CD4-positive, alpha-beta T cell treated with Interleukin-15 for 1 hour (primary cell): ENCODE data around the gene WDR70.

Source experiments
- DNase-seq: peaks from one replicate; pipeline ENCODE4 v3.0.0-alpha.2; 2020

Gene WDR70

GRCh38 chr5:37694867-37695266 is 315.7 kb downstream of the WDR70 start:
- DNase-seq: no peak

DNA sequence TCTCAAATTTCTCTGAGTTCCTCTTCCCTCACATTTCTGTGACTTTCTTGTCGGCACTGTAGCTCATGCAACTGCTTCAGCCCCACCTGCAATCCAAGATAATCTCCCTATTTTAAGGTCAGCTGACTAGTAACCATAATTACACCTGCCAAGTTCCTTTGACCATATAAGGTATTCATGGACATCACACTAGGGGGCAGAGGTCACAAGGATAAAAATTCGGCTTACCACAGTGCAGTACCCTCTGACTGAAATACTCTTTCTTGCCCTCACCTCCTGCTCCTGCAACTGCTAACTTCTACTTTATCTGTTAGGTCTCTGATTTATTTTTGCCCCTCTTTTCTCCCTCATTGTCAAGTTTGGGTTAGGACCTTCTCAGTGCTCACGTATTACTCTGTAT is 316.5 kb downstream of the WDR70 start:
- no peak for DNase-seq

GRCh38 chr5:37696190-37697021 is 317.3 kb downstream of the WDR70 start:
- no peak for DNase-seq

DNA sequence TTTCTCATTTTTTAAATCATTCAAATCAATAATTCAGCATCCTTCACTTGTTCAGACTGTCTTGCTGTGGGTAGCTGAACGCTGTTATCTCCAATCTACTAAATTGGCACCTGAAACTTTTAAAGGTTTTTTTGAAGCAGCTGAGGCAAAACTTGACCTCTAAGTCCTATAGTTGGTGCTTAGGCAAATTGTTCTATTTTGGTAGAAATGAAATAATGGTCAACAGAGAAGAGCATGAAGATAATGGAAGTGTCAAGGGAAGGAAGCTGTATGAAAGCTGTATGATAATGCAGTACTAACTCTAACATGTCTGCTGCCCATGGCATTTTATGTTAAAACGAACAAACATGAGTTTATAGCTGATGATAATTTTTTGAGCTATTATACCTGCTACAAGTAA is 322.8 kb downstream of the WDR70 start:
- no peak for DNase-seq

- DNase-seq: no peak
Measured at GRCh38 chr5:37703841-37704241, 324.7 kb downstream of the WDR70 start.

GRCh38 chr5:37704406-37704805 is 325.3 kb downstream of the WDR70 start:
- no peak for DNase-seq

DNA sequence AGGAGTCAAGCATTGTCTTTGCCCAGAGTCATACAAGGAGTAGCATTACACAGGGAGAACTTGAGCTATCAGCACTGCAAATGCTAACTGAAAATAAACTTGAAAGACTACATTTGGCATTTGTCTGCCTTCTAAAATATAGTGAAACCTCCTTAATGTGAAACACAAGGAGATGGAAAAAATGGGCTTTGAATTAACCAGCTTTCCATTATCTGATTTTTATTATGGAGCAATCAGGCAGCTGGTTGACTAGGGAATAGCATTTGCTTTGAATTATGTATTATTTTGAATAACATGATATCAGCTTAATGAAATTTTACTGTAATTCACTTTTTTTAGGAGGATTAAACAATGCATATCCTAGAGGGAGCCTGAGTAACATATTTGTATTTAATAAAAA is 329.9 kb downstream of the WDR70 start:
- no peak for DNase-seq

- no peak for DNase-seq
Measured at GRCh38 chr5:37710965-37711364, 331.8 kb downstream of the WDR70 start.

- DNase-seq: no peak
Measured at GRCh38 chr5:37712750-37713149, 333.6 kb downstream of the WDR70 start.

- no peak for DNase-seq
Measured at GRCh38 chr5:37714756-37715155, 335.6 kb downstream of the WDR70 start.

DNA sequence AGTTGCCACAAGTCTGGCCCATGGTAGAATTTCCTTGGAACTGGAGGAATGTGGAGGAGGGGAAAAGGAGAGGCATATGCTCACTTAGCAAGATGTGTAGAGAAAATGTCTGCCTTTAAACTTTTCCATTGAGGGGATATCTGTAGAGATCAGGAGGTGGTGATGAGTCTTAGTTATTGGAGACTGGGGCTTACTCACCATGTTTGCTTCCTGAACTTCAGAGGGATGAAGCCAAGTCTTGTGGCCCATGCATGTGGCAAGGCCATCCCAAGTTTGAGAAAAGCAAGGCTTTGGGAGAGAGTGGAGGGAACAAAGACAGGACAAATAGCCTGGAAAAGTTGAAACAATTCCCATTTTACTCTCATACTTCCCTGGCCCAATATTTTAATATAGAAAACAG is 336.2 kb downstream of the WDR70 start:
- no peak for DNase-seq

DNA sequence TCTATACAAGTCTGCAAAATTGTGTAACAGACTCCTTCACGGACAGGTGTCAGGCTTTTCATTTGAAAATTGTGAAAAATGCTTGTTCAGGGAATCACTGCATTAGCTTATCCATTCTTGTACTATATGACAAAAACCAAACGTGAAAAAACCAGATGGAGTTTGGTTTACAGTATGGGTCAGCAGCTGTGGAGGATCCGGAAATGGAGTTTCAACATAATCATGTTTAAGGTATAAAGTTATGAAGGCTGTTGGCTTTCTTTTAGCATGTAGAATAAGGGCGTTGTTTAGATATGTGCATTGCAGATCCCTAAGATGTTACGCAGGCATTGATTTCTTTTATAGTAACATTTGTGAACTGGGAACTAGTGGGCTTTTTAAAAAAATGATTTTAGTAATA is 336.9 kb downstream of the WDR70 start:
- DNase-seq: no peak

DNA sequence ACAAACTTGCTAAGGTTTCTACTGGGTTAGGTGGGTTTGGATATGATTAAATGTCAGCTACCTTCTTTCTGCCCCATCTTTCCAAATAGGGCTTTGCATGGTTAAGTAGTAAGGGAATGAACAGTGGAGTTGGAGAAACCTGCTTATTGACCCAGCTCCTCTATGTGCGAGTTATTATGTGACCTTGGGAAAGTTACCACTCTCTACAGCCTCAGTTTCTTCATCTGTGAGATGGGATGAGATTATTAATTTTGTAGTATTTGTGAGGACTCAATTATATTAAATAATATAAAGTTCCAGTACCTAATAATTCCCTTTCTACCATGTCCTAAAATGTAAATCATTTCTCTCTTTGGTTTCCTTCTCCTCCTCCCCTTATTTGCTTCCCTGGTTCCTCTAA is 337.3 kb downstream of the WDR70 start:
- no peak for DNase-seq

- no peak for DNase-seq
Measured at GRCh38 chr5:37717276-37717612, 338.1 kb downstream of the WDR70 start.

DNA sequence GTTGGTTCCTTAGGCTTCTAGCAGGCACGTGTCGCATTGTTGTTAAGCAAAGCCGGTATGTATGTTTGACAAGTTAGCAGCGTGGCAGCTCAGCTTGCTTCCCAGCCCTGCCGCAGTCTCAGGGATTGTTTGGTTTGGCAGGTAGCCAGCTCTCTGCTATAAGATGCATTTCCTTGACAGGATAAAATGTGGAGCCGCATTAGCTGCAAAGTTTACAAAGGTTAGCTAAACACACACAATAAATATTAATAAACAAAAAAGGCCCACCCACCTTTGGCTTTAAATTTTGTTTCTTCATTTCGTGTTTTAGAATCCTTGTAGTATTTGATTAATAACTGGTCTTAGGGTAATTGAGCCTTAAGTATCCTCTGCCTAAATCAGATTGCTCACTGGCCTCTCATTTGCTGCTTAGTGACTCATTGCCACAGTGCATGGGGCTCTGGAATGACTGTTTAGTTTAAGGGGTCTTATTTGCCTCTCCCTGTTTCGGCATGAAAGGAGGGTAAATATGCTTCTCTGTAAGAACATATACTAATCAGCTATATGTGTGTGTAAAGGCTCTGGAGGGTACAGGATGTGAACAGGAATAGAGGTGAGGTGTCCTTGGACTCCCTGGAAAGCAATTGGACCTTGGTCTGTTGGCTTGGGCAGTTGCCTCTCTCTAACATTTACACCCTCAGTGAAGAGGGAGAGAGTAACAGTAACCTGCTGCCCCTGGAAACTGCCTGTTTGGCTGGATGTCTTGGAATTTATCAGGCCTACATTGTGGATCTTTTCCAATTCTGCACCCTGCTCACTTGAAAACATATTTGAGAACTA is 338.7 kb downstream of the WDR70 start:
- DNase-seq: no peak

GRCh38 chr5:37720550-37720952 is 341.4 kb downstream of the WDR70 start:
- no peak for DNase-seq

GRCh38 chr5:37721447-37721871 is 342.3 kb downstream of the WDR70 start:
- DNase-seq: no peak

GRCh38 chr5:37722236-37723161 is 343.4 kb downstream of the WDR70 start:
- DNase-seq: no peak

GRCh38 chr5:37723162-37723961 is 344.2 kb downstream of the WDR70 start:
- no peak for DNase-seq

GRCh38 chr5:37724395-37725125 is 345.4 kb downstream of the WDR70 start:
- no peak for DNase-seq

DNA sequence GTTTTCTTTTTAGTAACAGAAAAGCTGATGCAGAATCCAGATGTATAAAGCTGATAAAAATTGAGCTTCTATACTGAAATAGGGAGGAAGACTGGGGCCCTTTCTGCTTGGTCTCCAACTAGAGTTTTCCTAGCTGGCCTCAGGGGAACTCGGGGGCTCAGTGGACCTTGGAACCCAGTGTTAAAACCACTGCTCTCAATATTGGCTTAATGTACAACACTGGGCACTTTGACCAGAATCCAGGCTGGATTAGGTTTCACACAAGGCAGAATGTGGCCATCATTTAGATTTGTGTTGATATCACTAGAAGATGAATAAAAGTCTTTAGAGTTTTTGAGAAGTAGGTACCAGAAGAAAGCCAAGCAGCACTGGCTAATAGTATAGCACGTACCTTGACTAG is 346.1 kb downstream of the WDR70 start:
- DNase-seq: no peak

DNA sequence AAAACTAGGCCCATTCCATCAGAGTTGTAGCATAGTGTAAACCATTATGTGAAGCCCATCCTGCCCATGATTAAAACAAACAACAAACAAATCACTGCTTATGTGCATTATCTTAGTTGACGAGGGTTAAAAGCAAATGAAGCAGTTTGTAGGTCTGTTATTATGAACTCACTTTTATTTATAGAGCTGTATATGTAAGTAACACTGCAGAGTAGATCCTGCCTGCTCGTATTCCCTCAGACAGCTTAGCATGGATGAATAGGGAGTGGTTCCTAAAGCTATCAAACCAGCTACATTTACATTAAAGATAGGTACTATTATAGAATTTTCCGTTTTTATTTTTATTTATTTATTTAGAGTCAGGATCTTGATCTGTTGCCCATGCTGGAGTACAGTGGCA is 348.1 kb downstream of the WDR70 start:
- DNase-seq: no peak
